HEK293 (cell line): ENCODE results near the gene HS3ST4.

Source experiments
- CTCF ChIA-PET: fragments of 350-600 bp; formaldehyde crosslinking; extraction: SDS; loops from one replicate; lab custom pipeline; 2021; ENCODE audit warnings: antibody characterized with exemption; lab: Yijun Ruan, JAX
- POLR2A ChIA-PET: fragments of 300-600 bp; formaldehyde crosslinking; extraction: SDS; loops from one replicate; lab custom pipeline; 2020; ENCODE audit warnings: antibody characterized with exemption, inconsistent platforms; lab: Yijun Ruan, JAX
- H3K27ac ChIP-seq: fragments of 200-500 bp; sonication (Bioruptor generic); 2 replicates; pipeline ENCODE4 v1.5.1; 2014; ENCODE audit warnings: low read depth, low read length, control low read depth, inconsistent platforms; ENCODE audit errors: extremely low read depth
- H3K36me3 ChIP-seq, 2 experiments: fragments of 200-500 bp in 1 of 2; sonication (Bioruptor generic) in 1 of 2; 1 replicate in 1 of 2; 2 replicates in 1 of 2; pipeline ENCODE4 v1.5.1; 2014 to 2017; ENCODE audit warnings: inconsistent platforms in 2 of 2, low read length in 2 of 2; ENCODE audit not compliant: control insufficient read depth in 2 of 2, insufficient read depth in 1 of 2
- H3K4me1 ChIP-seq: fragments of 200-500 bp; sonication (Bioruptor generic); 2 replicates; pipeline ENCODE4 v1.5.1; 2014; ENCODE audit warnings: mild to moderate bottlenecking, low read length, inconsistent platforms; ENCODE audit not compliant: control insufficient read depth, insufficient read depth
- H3K4me3 ChIP-seq: 2 replicates; pipeline ENCODE4 v1.5.1; 2011; ENCODE audit warnings: low read depth, mild to moderate bottlenecking, control low read depth, low read length, moderate library complexity
- H3K9me3 ChIP-seq: fragments of 200-500 bp; sonication (Bioruptor generic); 2 replicates; pipeline ENCODE4 v1.5.1; 2014; ENCODE audit warnings: low read depth, low read length, inconsistent platforms; ENCODE audit not compliant: control insufficient read depth, insufficient read depth
- AEBP2 ChIP-seq: fragments of 450-650 bp; formaldehyde crosslinking; IDR thresholded peaks from 2 replicates; pipeline ENCODE4 v1.5.1; 2016; ENCODE audit warnings: missing biosample characterization, missing genetic modification characterization, borderline replicate concordance
- BCL11A ChIP-seq: fragments of 450-650 bp; formaldehyde crosslinking; IDR thresholded peaks from 2 replicates; pipeline ENCODE4 v1.5.1; 2016; ENCODE audit warnings: low read depth, missing biosample characterization, missing genetic modification characterization
- HOXD13 ChIP-seq: sonication (generic); formaldehyde crosslinking; IDR thresholded peaks from 2 replicates; pipeline ENCODE4 v1.8.0; 2022; ENCODE audit warnings: missing genetic modification reagents, borderline replicate concordance
- KLF1 ChIP-seq: fragments of 450-650 bp; formaldehyde crosslinking; IDR thresholded peaks from 2 replicates; pipeline ENCODE4 v1.5.1; 2016; ENCODE audit warnings: missing biosample characterization, missing genetic modification characterization
- PBX3 ChIP-seq: sonication (generic); formaldehyde crosslinking; IDR thresholded peaks from 2 replicates; pipeline ENCODE4 v1.8.1; 2022; ENCODE audit warnings: mild to moderate bottlenecking, moderate library complexity, missing genetic modification reagents
- PRDM6 ChIP-seq: fragments of 450-650 bp; formaldehyde crosslinking; IDR thresholded peaks from 2 replicates; pipeline ENCODE4 v1.5.1; 2017; ENCODE audit warnings: missing biosample characterization, missing genetic modification characterization
- SCRT1 ChIP-seq: fragments of 450-650 bp; formaldehyde crosslinking; IDR thresholded peaks from 2 replicates; pipeline ENCODE4 v1.5.1; 2016; ENCODE audit warnings: missing biosample characterization, missing genetic modification characterization, borderline replicate concordance
- SP2 ChIP-seq: fragments of 450-650 bp; formaldehyde crosslinking; IDR thresholded peaks from 2 replicates; pipeline ENCODE4 v1.5.1; 2016; ENCODE audit warnings: missing biosample characterization, missing genetic modification characterization
- TRIM28 ChIP-seq: IDR thresholded peaks from 2 replicates; pipeline ENCODE4 v1.6.1; 2011; ENCODE audit warnings: low read length, control low read depth, borderline replicate concordance
- YY1 ChIP-seq: fragments of 450-650 bp; formaldehyde crosslinking; IDR thresholded peaks from 2 replicates; pipeline ENCODE4 v1.5.1; 2018; ENCODE audit warnings: missing biosample characterization, missing genetic modification characterization
- ZBTB48 ChIP-seq: fragments of 450-650 bp; formaldehyde crosslinking; IDR thresholded peaks from 2 replicates; pipeline ENCODE4 v1.5.1; 2016; ENCODE audit warnings: missing biosample characterization, missing genetic modification characterization
- ZFP69B ChIP-seq: fragments of 450-650 bp; formaldehyde crosslinking; IDR thresholded peaks from 2 replicates; pipeline ENCODE4 v1.5.1; 2016; ENCODE audit warnings: missing biosample characterization, missing genetic modification characterization
- ZNF140 ChIP-seq: fragments of 450-650 bp; formaldehyde crosslinking; IDR thresholded peaks from 2 replicates; pipeline ENCODE4 v1.5.1; 2016; ENCODE audit warnings: missing biosample characterization, missing genetic modification characterization
- ZNF16 ChIP-seq: fragments of 450-650 bp; formaldehyde crosslinking; IDR thresholded peaks from 2 replicates; pipeline ENCODE4 v1.5.1; 2016; ENCODE audit warnings: low read depth, missing biosample characterization, missing genetic modification characterization
- ZNF174 ChIP-seq: fragments of 450-650 bp; formaldehyde crosslinking; IDR thresholded peaks from 2 replicates; pipeline ENCODE4 v1.5.0; 2017; ENCODE audit warnings: missing biosample characterization, mild to moderate bottlenecking, missing genetic modification characterization
- ZNF2 ChIP-seq: fragments of 450-650 bp; formaldehyde crosslinking; IDR thresholded peaks from 2 replicates; pipeline ENCODE4 v1.5.1; 2016; ENCODE audit warnings: missing biosample characterization, missing genetic modification characterization
- ZNF221 ChIP-seq: fragments of 450-650 bp; formaldehyde crosslinking; IDR thresholded peaks from 2 replicates; pipeline ENCODE4 v1.5.1; 2017; ENCODE audit warnings: missing biosample characterization, missing genetic modification characterization, borderline replicate concordance
- ZNF274 ChIP-seq, 2 experiments: fragments of 200-500 bp in 1 of 2; fragments of 450-650 bp in 1 of 2; sonication (Bioruptor generic) in 1 of 2; formaldehyde crosslinking in 1 of 2; IDR thresholded peaks; 2 replicates each; pipeline versions ENCODE4 v1.5.1 to v1.6.1; 2014 to 2016; ENCODE audit warnings: borderline replicate concordance in 1 of 2, inconsistent platforms in 1 of 2, low read length in 1 of 2, missing biosample characterization in 1 of 2, missing genetic modification characterization in 1 of 2
- ZNF280D ChIP-seq: fragments of 450-650 bp; formaldehyde crosslinking; IDR thresholded peaks from 2 replicates; pipeline ENCODE4 v1.5.1; 2016; ENCODE audit warnings: missing biosample characterization, missing genetic modification characterization
- ZNF341 ChIP-seq: fragments of 450-650 bp; formaldehyde crosslinking; IDR thresholded peaks from 2 replicates; pipeline ENCODE4; 2016; ENCODE audit warnings: low read depth, missing biosample characterization, missing genetic modification characterization
- ZNF350 ChIP-seq: fragments of 450-650 bp; formaldehyde crosslinking; IDR thresholded peaks from 2 replicates; pipeline ENCODE4 v1.5.0; 2017; ENCODE audit warnings: missing biosample characterization, mild to moderate bottlenecking, missing genetic modification characterization
- ZNF391 ChIP-seq: fragments of 450-650 bp; formaldehyde crosslinking; IDR thresholded peaks from 2 replicates; pipeline ENCODE4 v1.5.1; 2016; ENCODE audit warnings: low read depth, missing biosample characterization, missing genetic modification characterization, borderline replicate concordance
- ZNF426 ChIP-seq: fragments of 450-650 bp; formaldehyde crosslinking; IDR thresholded peaks from 2 replicates; pipeline ENCODE4 v1.5.1; 2017; ENCODE audit warnings: missing biosample characterization, missing genetic modification characterization, mild to moderate bottlenecking, inconsistent platforms, moderate library complexity
- ZNF596 ChIP-seq: fragments of 450-650 bp; IDR thresholded peaks from 2 replicates; pipeline ENCODE4 v1.5.0; 2018; ENCODE audit warnings: missing biosample characterization, mild to moderate bottlenecking, missing genetic modification characterization, moderate library complexity
- ZNF626 ChIP-seq: fragments of 450-650 bp; sonication (Bioruptor Pico); formaldehyde crosslinking; IDR thresholded peaks from 2 replicates; pipeline ENCODE4 v1.5.1; 2018; ENCODE audit warnings: missing biosample characterization, missing genetic modification characterization, inconsistent platforms
- ZNF747 ChIP-seq: fragments of 450-650 bp; formaldehyde crosslinking; IDR thresholded peaks from 2 replicates; pipeline ENCODE4 v1.5.1; 2016; ENCODE audit warnings: missing biosample characterization, missing genetic modification characterization
- ZNF777 ChIP-seq: fragments of 450-650 bp; formaldehyde crosslinking; IDR thresholded peaks from 2 replicates; pipeline ENCODE4 v1.5.1; 2017; ENCODE audit warnings: missing biosample characterization, missing genetic modification characterization, borderline replicate concordance
- ZNF785 ChIP-seq: fragments of 450-650 bp; formaldehyde crosslinking; IDR thresholded peaks from 2 replicates; pipeline ENCODE4 v1.5.1; 2016; ENCODE audit warnings: missing biosample characterization, missing genetic modification characterization
- ZNF791 ChIP-seq: fragments of 450-650 bp; formaldehyde crosslinking; IDR thresholded peaks from 2 replicates; pipeline ENCODE4 v1.5.1; 2016; ENCODE audit warnings: missing biosample characterization, missing genetic modification characterization
- ZNF792 ChIP-seq: fragments of 450-650 bp; formaldehyde crosslinking; IDR thresholded peaks from 2 replicates; pipeline ENCODE4 v1.5.1; 2016; ENCODE audit warnings: missing biosample characterization, missing genetic modification characterization
- ZSCAN23 ChIP-seq: fragments of 450-650 bp; formaldehyde crosslinking; IDR thresholded peaks from 2 replicates; pipeline ENCODE4 v1.5.1; 2016; ENCODE audit warnings: missing biosample characterization, missing genetic modification characterization

HS3ST4 gene

GRCh38 chr16:25699069-25699468, 7.3 kb downstream of the HS3ST4 start:
- Histone ChIP-seq H3K4me1 (no peaks in the 10 kb centered on the region), H3K4me3 (no peak overlapping the region), H3K27ac (no peak overlapping the region), H3K36me3 (no peaks in the 10 kb centered on the region), H3K9me3 (no peaks in the 10 kb centered on the region)
- ChIA-PET POLR2A (no interaction called here), CTCF (interaction anchor here (1.4 kb wide), 1 partner anchor 9 kb away, joined by 3 read pairs; no protein-coding TSS in a partner anchor)
- no peak for TF ChIP-seq ZNF140
- no peak for TF ChIP-seq ZNF626 (tag by site-specific recombination)
- TF ChIP-seq PBX3 (CRISPR knock-in tag): no peak
- TF ChIP-seq ZNF274 (IDR thresholded peaks at IDR 0.05; ENCODE audit: low read length): no peak
- no peak for TF ChIP-seq ZNF274 (tag by site-specific recombination; IDR thresholded peaks at IDR 0.05; ENCODE audit: borderline replicate concordance)
- TF ChIP-seq SP2: no peak
- no peak for TF ChIP-seq HOXD13
- no peak for TF ChIP-seq AEBP2
- TF ChIP-seq ZNF791 (tag by site-specific recombination): no peak
- no peak for TF ChIP-seq ZNF221 (tag by site-specific recombination)
- TF ChIP-seq ZNF785 (tag by site-specific recombination): no peak
- no peak for TF ChIP-seq ZNF426
- no peak for TF ChIP-seq ZNF2 (tag by site-specific recombination)
- TF ChIP-seq SCRT1 (tag by site-specific recombination): no peak
- no peak for TF ChIP-seq ZNF16
- TF ChIP-seq ZNF747 (tag by site-specific recombination): no peak
- TF ChIP-seq ZNF777 (tag by site-specific recombination): no peak
- no peak for TF ChIP-seq ZNF280D (tag by site-specific recombination)
- no peak for TF ChIP-seq ZNF350
- no peak for TF ChIP-seq PRDM6

- Histone ChIP-seq H3K4me3 (no peak overlapping the region), H3K4me1 (no peaks in the 10 kb centered on the region), H3K9me3 (no peaks in the 10 kb centered on the region), H3K36me3 (no peaks in the 10 kb centered on the region), H3K27ac (no peak overlapping the region)
- ChIA-PET POLR2A (no interaction called here), CTCF (interaction anchor here (0.6 kb wide), 1 partner anchor 17 kb away, joined by 3 read pairs; no protein-coding TSS in a partner anchor)
- TF ChIP-seq ZNF391 (tag by site-specific recombination) (no peak), TRIM28 (no peak), KLF1 (no peak), ZNF596 (no peak), ZNF341 (tag by site-specific recombination) (no peak), ZNF792 (tag by site-specific recombination) (no peak), YY1 (no peak), ZSCAN23 (tag by site-specific recombination) (no peak), ZNF350 (no peak), ZBTB48 (tag by site-specific recombination) (no peak), ZNF174 (no peak), ZFP69B (tag by site-specific recombination) (no peak), BCL11A (no peak)
Measured at GRCh38 chr16:25700547-25700946, 8.8 kb downstream of the HS3ST4 start.
